Esophagus muscularis mucosa (tissue), 4 donors: ENCODE measurements around the gene ANKRD11. TPM values are rescaled to one million over a fixed set of nuclear protein-coding genes. Genes with fewer than 3 reads are reported as not detected.
"Not testable (repeated sequence)": the region's sequence is repeated elsewhere in the genome, so short reads cannot be mapped to it uniquely, and the experiment has no call there.

Experiments
- DNase-seq: peaks from one replicate; pipeline ENCODE4 v3.0.0-alpha.2; 2017; ENCODE audit errors: extremely low spot score
- H3K27ac ChIP-seq, 4 donors: fragments of 200-600 bp; sonication (generic); replicated peaks in 1 of 4; 1 replicate in 3 of 4; 2 replicates in 1 of 4; pipeline ENCODE4 v1.5.1; 2016 to 2019; ENCODE audit warnings: mild to moderate bottlenecking in 1 of 4
- H3K27me3 ChIP-seq, 4 donors: fragments of 200-600 bp; sonication (generic); one replicate each; pipeline versions ENCODE4 v1.5.1 to v1.6.0; 2016 to 2019
- H3K36me3 ChIP-seq, 4 donors: fragments of 200-600 bp; sonication (generic); one replicate each; pipeline ENCODE4 v1.5.1; 2016 to 2019
- H3K4me1 ChIP-seq, 4 donors: fragments of 200-600 bp; sonication (generic); one replicate each; pipeline ENCODE4 v1.5.1; 2016 to 2019
- H3K4me3 ChIP-seq, 4 donors: fragments of 200-600 bp; sonication (generic); 1 replicate in 2 of 4; 2 replicates in 2 of 4; pipeline ENCODE4 v1.5.1; 2016 to 2019; ENCODE audit warnings: mild to moderate bottlenecking in 4 of 4, moderate library complexity in 1 of 4
- H3K9me3 ChIP-seq, 4 donors: fragments of 200-600 bp; sonication (generic); 1 replicate in 3 of 4; 2 replicates in 1 of 4; pipeline ENCODE4 v1.5.1; 2016 to 2019
- EP300 ChIP-seq: sonication (generic); formaldehyde crosslinking; IDR thresholded peaks from one replicate; pipeline ENCODE4 v1.6.1; 2017; ENCODE audit warnings: antibody characterized with exemption
- POLR2A ChIP-seq: fragments of 450-650 bp; IDR thresholded peaks from one replicate; pipeline ENCODE4 v1.6.1; 2017; ENCODE audit warnings: antibody characterized with exemption, moderate library complexity, mild to moderate bottlenecking, low read depth
- POLR2AphosphoS5 ChIP-seq, 2 donors: sonication (generic); formaldehyde crosslinking; IDR thresholded peaks; one replicate each; pipeline ENCODE4 v1.6.1; 2017; ENCODE audit warnings: antibody characterized with exemption in 2 of 2
- WGBS: methylation state at CpG from one replicate; pipeline ENCODE4 v1.1.5; 2018; 5-methylcytosine and 5-hydroxymethylcytosine counted together
- intact Hi-C: fragments of 100-400 bp; cut with DNase I; formaldehyde crosslinking; loops from one replicate; pipeline ENCODE4 v1.15.1; 2023
- total RNA-seq, 4 donors: library from RNA; depleted of rRNA; stranded (reverse); fragments of >200 nt; gene quantifications; one replicate each; pipeline versions ENCODE4 v1.1.0 to v1.2.1, GENCODE V29; 2016
- TF ChIP-seq, protein P1 (sequence below), 3 experiments: fragments of 200-600 bp in 2 of 3; fragments of 450-650 bp in 1 of 3; sonication (generic) in 2 of 3; IDR thresholded peaks; one replicate each; pipeline ENCODE4 v1.5.1; 2017 to 2019; ENCODE audit warnings: antibody characterized with exemption in 3 of 3, mild to moderate bottlenecking in 2 of 3, moderate library complexity in 1 of 3

ANKRD11 gene
- total RNA-seq, 4 donors from 2014 or later, result 60.8 to 119 (median 105) TPM

DNA sequence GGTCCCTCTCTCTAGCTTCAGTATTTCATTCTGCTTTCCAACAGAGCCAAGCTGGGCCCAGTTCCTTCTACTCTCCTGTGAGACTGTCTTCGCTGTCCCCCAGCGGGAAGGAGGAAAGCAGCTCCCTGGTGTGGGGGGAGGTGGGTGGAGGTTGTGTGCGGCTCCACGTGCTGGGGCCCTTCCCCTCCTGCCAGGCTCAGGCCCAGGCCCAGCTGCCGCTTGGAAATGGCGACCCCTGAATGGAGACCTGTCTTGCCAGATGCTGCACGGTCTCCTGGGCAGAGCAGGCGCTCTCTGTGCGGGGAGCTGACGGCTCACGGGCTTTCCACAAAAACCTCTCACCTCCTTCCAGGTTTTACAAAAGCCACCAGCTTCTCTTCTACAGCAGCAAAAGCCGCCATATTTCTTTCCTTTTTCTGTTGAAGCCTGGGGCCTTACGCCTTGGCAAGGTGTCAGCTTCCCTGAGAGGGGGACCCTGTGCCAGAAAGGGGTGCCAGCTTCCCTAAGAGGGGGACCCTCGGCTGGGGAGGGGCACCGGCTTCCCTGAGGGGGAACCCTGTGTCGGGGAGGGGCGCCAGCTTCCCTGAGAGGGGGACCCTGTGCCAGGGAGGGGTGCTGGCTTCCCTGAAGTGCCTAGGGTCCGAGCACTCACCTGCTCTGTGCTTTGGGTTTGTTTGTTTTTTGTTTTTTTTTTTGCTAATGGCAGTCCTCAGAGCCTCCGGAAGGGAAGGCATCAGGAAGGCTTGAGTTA is 225.4 kb downstream of the ANKRD11 start:
- no peaks in the 10 kb centered on the region for H3K4me1 ChIP-seq
- no peak for TF ChIP-seq POLR2A
- TF ChIP-seq POLR2AphosphoS5 (IDR thresholded peaks at IDR 0.05), result no peak
- no peak for TF ChIP-seq EP300
- no peak overlapping the region for H3K27ac ChIP-seq
- no peak overlapping the region for H3K4me3 ChIP-seq
- peaks cover 22 to 52% (median 43%) of the 10 kb centered on the region in 4 donors for H3K36me3 ChIP-seq
- intact Hi-C loops, result no loop called here
- no peaks in the 10 kb centered on the region for H3K9me3 ChIP-seq
- DNase-seq, result no peak
- WGBS, result 88% methylated on average over 16 of the region's 19 CpGs
- peaks cover 0 to 4% (median 0%) of the 10 kb centered on the region in 4 donors for H3K27me3 ChIP-seq

DNA sequence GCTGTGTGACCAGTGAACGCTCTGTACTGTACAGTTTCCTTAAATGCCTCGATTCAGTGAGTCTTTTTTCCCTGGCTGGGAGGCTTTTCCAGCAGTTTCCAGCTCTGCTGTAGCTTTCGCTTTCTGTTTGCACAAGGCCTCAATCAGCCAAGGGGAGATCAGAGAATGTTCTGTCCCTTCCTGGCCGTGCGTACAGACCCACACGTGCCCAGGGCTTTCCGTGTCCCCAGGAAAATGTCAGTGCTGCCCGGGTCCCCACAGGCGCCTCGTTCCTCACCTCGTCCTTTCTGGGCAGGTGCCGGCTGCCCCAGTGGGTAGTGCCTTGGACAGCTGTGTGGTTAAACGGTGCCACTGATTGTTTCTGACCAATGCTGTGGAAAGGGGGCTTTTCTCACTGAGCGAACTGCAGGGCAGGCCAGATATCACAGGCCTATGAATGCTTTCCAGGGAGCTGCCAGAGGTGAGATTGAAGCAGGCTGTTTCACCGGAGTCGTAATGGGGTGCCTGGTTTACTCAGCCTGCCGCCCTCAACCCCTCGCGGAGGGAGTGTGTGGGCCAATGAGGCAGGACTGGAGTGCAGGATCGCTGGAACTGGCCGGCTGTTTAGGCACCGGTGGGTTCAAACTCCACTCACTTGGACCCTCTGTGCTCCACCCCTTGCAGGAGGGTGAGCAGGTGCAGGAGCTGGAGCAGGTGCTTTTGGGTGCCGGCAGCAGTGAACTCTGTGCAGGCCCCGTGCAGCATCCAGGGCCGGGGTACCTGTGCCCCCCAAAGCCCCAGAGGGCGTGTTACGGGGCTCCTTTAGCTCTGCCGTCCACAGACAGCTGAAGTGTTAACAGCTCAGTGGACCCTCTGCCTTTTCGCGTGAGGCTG is 228.4 kb downstream of the ANKRD11 start:
- H3K27ac ChIP-seq, result peak overlapping the region in 1 of 4 donors; percentile 22
- peaks cover 0 to 25% (median 9%) of the 10 kb centered on the region in 4 donors for H3K27me3 ChIP-seq
- peaks cover 8 to 10% (median 9%) of the 10 kb centered on the region in 4 donors for H3K4me1 ChIP-seq
- no peak for DNase-seq
- H3K9me3 ChIP-seq, result no peaks in the 10 kb centered on the region
- peak overlapping the region in 1 of 4 donors; percentile 18 for H3K4me3 ChIP-seq
- WGBS, result 85% methylated on average over 25 of the region's 30 CpGs
- H3K36me3 ChIP-seq, result peaks cover 9 to 27% (median 22%) of the 10 kb centered on the region in 4 donors
- TF ChIP-seq, protein P1, sequence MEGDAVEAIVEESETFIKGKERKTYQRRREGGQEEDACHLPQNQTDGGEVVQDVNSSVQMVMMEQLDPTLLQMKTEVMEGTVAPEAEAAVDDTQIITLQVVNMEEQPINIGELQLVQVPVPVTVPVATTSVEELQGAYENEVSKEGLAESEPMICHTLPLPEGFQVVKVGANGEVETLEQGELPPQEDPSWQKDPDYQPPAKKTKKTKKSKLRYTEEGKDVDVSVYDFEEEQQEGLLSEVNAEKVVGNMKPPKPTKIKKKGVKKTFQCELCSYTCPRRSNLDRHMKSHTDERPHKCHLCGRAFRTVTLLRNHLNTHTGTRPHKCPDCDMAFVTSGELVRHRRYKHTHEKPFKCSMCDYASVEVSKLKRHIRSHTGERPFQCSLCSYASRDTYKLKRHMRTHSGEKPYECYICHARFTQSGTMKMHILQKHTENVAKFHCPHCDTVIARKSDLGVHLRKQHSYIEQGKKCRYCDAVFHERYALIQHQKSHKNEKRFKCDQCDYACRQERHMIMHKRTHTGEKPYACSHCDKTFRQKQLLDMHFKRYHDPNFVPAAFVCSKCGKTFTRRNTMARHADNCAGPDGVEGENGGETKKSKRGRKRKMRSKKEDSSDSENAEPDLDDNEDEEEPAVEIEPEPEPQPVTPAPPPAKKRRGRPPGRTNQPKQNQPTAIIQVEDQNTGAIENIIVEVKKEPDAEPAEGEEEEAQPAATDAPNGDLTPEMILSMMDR (IDR thresholded peaks at IDR 0.05), result no peak
- no peak for TF ChIP-seq POLR2AphosphoS5 (IDR thresholded peaks at IDR 0.05)
- TF ChIP-seq POLR2A, result no peak
- no peak for TF ChIP-seq EP300
- intact Hi-C loops, result no loop called here

GRCh38 chr16:89259901-89260300 is 230.5 kb downstream of the ANKRD11 start:
- H3K27ac ChIP-seq, H3K9me3 ChIP-seq, H3K4me3 ChIP-seq, H3K36me3 ChIP-seq, intact Hi-C loops, DNase-seq: not testable (repeated sequence)
- H3K27me3 ChIP-seq, result peaks cover 0 to 37% (median 12%) of the 10 kb centered on the region in 4 donors
- WGBS, result 94% methylated on average over 13 of the region's 13 CpGs
- peaks cover 9 to 16% (median 15%) of the 10 kb centered on the region in 4 donors for H3K4me1 ChIP-seq

DNA sequence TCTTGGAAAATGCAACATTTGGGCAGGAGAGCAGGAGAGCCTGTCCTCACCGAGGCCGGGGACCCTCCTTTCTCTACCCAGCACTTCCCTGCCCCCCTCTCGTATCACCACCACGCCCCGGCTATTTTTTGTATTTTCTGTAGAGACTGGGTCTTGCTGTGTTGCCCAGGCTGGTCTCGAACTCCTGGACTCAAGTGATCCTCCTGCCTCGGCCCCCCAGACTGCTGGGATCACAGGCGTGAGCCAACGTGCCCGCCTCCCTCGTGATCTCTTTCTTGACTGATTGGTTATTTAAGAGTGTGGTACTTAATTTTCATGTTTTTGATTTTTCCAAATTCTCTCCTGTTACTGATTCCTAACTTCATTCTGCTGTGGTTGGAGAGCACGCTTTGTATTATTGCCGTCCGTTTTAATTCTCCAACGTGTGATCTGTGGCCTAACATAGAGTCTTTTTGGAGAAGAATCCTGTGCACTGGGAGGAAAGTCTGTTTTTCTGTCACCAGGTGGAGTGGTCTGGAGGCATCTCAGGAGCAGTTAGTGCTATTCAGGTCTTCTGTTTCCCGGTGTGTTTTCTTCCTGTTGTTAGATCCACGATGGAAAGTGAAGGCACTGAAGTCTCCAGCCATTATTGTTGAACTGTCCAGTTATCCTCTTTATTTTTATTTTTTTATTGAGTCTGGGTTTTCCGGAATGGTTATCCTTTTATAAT is 232.4 kb downstream of the ANKRD11 start:
- WGBS, result 72% methylated on average over 18 of the region's 18 CpGs
- Histone ChIP-seq H3K4me3 (peak overlapping the region; percentile 39 to 61 (median 48)), H3K4me1 (peaks cover 9 to 16% (median 15%) of the 10 kb centered on the region in 4 donors), H3K27me3 (peaks cover 0 to 37% (median 12%) of the 10 kb centered on the region in 4 donors), H3K27ac (no peak overlapping the region), H3K36me3 (no peaks in the 10 kb centered on the region), H3K9me3 (no peaks in the 10 kb centered on the region)
- intact Hi-C loops, result no loop called here
- TF ChIP-seq, protein P1 (IDR thresholded peaks at IDR 0.05), result no peak
- TF ChIP-seq POLR2A (no peak), EP300 (no peak), POLR2AphosphoS5 (IDR thresholded peaks at IDR 0.05) (no peak)
- DNase-seq, result no peak

GRCh38 chr16:89257281-89257731 is 233.1 kb downstream of the ANKRD11 start:
- no peak for DNase-seq
- WGBS, result 5% methylated on average over 14 of the region's 44 CpGs
- Histone ChIP-seq H3K4me1 (peaks cover 9 to 16% (median 15%) of the 10 kb centered on the region in 4 donors), H3K27ac (no peak overlapping the region), H3K27me3 (peaks cover 0 to 37% (median 12%) of the 10 kb centered on the region in 4 donors), H3K36me3 (no peaks in the 10 kb centered on the region), H3K9me3 (no peaks in the 10 kb centered on the region), H3K4me3 (peak overlapping the region; percentile 39 to 61 (median 48))
- no peak for TF ChIP-seq EP300
- TF ChIP-seq POLR2AphosphoS5 (IDR thresholded peaks at IDR 0.05), result no peak
- no peak for TF ChIP-seq POLR2A
- TF ChIP-seq, protein P1 (IDR thresholded peaks at IDR 0.05), result no peak
- intact Hi-C loops, result no loop called here
